ENCODE results near the gene CES3.

DNA sequence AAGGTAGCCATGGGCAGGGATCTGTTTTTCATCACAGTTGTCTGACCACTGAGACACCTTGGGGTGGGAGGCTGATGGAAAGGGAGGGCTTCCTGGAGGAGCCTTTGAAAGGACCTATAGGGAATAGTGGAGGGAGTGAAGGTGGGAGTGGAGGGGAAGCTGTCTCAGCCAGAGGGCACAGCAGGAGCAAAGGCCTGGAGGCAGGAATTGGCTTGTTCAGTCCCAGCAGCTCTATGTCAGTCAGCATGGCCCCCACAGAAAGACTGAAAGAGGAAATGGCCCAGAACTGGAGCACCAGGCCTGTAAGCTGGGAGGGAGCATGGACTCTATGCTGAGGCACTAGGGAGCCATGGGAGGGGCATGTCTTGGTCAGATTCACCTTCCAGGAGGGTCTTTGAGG, 55.1 kb downstream of the CES3 start:
- TF ChIP-seq POLR2A (IDR thresholded peaks at IDR 0.05), result no peak
- TF ChIP-seq CTCF (IDR thresholded peaks at IDR 0.05), result no peak
